ENCODE measurements around the gene ZNF578.
"Not testable (repeated sequence)": the region's sequence is repeated elsewhere in the genome, so short reads cannot be mapped to it uniquely, and the experiment has no call there.

ZNF578 gene

DNA sequence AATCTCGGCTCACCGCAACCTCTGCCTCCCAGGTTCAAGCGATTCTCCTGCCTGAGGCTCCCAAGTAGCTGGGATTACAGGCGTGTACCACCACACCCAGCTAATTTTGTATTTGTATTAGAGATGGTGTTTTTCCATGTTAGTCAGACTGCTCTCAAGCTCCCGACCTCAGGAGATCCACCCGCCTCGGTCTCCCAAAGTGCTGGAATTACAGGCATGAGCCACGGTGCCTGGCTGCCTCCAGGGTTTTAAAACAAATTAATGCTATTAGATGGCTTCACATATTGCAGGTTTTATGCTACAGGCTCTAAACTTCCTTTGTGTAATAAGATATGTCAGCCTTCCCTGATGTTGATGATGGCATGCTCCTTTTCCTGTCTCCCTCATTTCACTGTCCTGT lies 108.3 kb downstream of the ZNF578 start:
- DNase-seq (ENCODE audit: low read depth), result not testable (repeated sequence)

All from activated gamma-delta T cell treated with anti-CD3 and anti-CD28 coated beads, Interleukin-2, amount 50 U/mL, for 16 hours (primary cell).